ENCODE data around the gene IRS2. TPM values are rescaled to one million over a fixed set of nuclear protein-coding genes. Genes with fewer than 3 reads are reported as not detected.

The IRS2 gene
- total and polyA plus RNA-seq, 2 of the 8 experiments (the other 6 are each of a cell fraction or from before 2014, with no cell fraction given): 2.6 to 17.0 TPM

DNA sequence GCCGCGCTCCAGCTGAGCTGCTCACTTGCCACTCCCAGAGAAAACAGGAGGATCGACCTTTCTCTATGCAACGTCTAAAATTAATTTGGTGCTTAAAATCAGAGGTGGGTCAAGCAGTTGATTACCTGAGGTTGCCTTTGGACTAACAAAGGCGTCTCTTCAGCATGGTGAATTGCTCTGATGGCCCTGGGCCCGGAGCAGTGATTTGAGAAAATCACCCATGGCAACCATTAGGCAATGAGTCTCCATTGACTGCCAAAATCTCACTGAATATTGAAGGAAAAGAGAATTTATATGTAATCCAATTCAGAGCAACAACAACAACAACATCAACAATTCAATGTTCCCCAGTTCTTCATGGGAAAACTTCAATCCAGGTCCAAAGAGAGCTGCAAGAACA, 61.8 kb downstream of the IRS2 start (continued):
- TF ChIP-seq BRCA1 (IDR thresholded peaks at IDR 0.05; ENCODE audit: low read depth, low read length) (no peak), SIRT6 (IDR thresholded peaks at IDR 0.05; ENCODE audit: low read length) (no peak), JUN (IDR thresholded peaks at IDR 0.05; ENCODE audit: low read depth, low read length) (no peak), RAD21 (IDR thresholded peaks at IDR 0.05 in 1 of 2, conservative IDR thresholded peaks at IDR 0.05 in 1 of 2; ENCODE audit: low read depth in 2 of 2, low read length in 2 of 2) (no peak), RBBP5 (IDR thresholded peaks at IDR 0.05; ENCODE audit: borderline replicate concordance, low read depth, low read length) (no peak)
- TF ChIP-seq, protein P1, sequence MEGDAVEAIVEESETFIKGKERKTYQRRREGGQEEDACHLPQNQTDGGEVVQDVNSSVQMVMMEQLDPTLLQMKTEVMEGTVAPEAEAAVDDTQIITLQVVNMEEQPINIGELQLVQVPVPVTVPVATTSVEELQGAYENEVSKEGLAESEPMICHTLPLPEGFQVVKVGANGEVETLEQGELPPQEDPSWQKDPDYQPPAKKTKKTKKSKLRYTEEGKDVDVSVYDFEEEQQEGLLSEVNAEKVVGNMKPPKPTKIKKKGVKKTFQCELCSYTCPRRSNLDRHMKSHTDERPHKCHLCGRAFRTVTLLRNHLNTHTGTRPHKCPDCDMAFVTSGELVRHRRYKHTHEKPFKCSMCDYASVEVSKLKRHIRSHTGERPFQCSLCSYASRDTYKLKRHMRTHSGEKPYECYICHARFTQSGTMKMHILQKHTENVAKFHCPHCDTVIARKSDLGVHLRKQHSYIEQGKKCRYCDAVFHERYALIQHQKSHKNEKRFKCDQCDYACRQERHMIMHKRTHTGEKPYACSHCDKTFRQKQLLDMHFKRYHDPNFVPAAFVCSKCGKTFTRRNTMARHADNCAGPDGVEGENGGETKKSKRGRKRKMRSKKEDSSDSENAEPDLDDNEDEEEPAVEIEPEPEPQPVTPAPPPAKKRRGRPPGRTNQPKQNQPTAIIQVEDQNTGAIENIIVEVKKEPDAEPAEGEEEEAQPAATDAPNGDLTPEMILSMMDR (IDR thresholded peaks at IDR 0.05; ENCODE audit: control extremely low read depth in 1 of 3, insufficient read depth in 1 of 3, low read depth in 1 of 3, low read length in 3 of 3): no peak

Data from H1 (cell line).